ENCODE measurements around the gene ZNF610.

DNA sequence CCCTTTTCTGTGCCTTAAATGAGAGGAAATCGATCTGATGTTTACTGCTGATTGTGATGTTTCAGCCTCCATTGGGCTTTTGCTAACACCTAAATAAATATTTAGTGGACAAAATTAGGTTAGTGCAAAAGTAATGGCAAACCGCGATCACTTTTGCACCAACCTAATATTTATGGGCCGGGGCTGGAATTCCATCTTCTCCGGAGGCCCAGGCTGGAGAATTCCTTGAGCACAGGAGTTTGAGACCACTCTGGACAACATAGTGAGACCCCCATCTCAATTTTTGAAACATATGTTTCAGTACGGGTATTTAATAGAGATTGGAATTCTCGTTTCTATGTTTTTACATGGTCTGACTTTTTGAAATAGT lies 34.3 kb downstream of the ZNF610 start:
- no peak for TF ChIP-seq POLR2A (IDR thresholded peaks at IDR 0.05)
- TF ChIP-seq CTCF (IDR thresholded peaks at IDR 0.05): no peak

Data from right lobe of liver (tissue), 4 donors.